ENCODE data around the gene POU3F1. TPM values are rescaled to one million over a fixed set of nuclear protein-coding genes. Genes with fewer than 3 reads are reported as not detected.

POU3F1 gene
- polyA plus RNA-seq, 2 of the 4 experiments (the other 2 are of a cell fraction), result not detected

- H3K27ac ChIP-seq, result peak overlapping the region in 1 of 2 experiments; percentile 52; a peak in 3 of 6 replicates
- WGBS (ENCODE audit: missing lambda C conversion rate), result 71% methylated on average over 10 of the region's 12 CpGs
- POLR2A ChIA-PET, result interaction anchor here (1.2 kb wide), 1 partner anchor 9 kb away, joined by 4 read pairs; no protein-coding TSS in a partner anchor
- 0 out of 3 replicates have a peak, but pooled peaks cover 3% of the 10 kb centered on the region for H3K4me1 ChIP-seq
- no peaks in the 10 kb centered on the region for H3K9me3 ChIP-seq
- H3K4me2 ChIP-seq, result no peak overlapping the region
- CTCF ChIA-PET, result interaction anchor here (0.6 to 2.5 kb wide), 4 partner anchors 8 to 805 kb away, joined by 3 to 8 read pairs (median 4); no protein-coding TSS in a partner anchor
- H3K4me3 ChIP-seq, result no peak overlapping the region
- DNase-seq (ENCODE audit: low read depth in 1 of 2, low spot score in 1 of 2) (no peak), FAIRE-seq (no peak), ATAC-seq (peak in 1 of 2 experiments; percentile 33; a peak in 3 of 6 replicates)
- no peak for TF ChIP-seq BCL3 (IDR thresholded peaks at IDR 0.05)
- no peak for TF ChIP-seq EHF (CRISPR knock-in tag; IDR thresholded peaks at IDR 0.05)
- TF ChIP-seq MAFK (IDR thresholded peaks at IDR 0.05; ENCODE audit: partially characterized antibody), result peak; percentile 84
- no peak for TF ChIP-seq FOXS1 (CRISPR knock-in tag; IDR thresholded peaks at IDR 0.05)
- no peak for TF ChIP-seq KDM5A (IDR thresholded peaks at IDR 0.05)
These were observed 16.7 kb downstream of the POU3F1 start for GRCh38 chr1:38029685-38030511.

DNA sequence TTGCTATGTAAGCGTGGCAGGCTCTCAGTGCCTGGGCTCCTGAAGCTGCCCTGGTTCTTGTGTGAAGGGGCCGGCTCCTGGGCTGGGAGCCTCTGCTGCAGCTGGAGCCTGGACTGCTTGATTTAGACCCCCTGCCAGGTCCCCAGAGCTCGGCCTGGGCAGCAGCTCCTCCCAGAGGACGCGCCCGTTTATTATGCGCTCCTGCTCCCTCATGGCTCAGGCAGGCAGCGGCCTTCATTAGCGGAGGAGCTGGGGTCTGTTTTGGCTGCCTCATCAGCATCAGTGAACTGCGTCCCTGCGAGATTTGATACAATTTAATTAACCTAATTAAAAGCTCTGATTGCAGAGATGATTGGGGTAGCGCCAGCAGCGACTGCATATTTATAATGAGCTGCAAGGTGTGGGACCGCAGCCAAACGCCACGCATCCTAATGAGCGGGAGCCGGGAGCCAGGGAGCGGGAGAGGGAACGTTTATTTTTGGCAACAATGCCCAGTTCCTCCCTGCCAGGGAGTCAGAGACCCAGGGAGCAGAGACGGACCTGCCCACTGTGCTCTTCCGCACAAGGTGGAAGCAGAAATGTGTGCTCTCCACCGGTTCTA is 17.4 kb downstream of the POU3F1 start:
- TF ChIP-seq CBX8 (IDR thresholded peaks at IDR 0.05), result no peak
- TF ChIP-seq ZFP36 (IDR thresholded peaks at IDR 0.05; ENCODE audit: borderline replicate concordance, partially characterized antibody), result no peak
- no peak for TF ChIP-seq ELK1 (IDR thresholded peaks at IDR 0.05; ENCODE audit: low read depth, low read length)
- no peak for TF ChIP-seq NFE2L2 (conservative IDR thresholded peaks at IDR 0.05; ENCODE audit: low read length)
- TF ChIP-seq ZNF302 (CRISPR knock-in tag; IDR thresholded peaks at IDR 0.05), result no peak
- TF ChIP-seq RFX5 (IDR thresholded peaks at IDR 0.05), result no peak
- Histone ChIP-seq H3K9me3 (no peaks in the 10 kb centered on the region), H3K4me3 (no peak overlapping the region), H3K27ac (peak overlapping the region in 1 of 2 experiments; percentile 52; a peak in 3 of 6 replicates), H3K4me2 (no peak overlapping the region), H3K4me1 (0 out of 3 replicates have a peak, but pooled peaks cover 3% of the 10 kb centered on the region)
- ATAC-seq (no peak; a peak in 1 of 6 replicates), FAIRE-seq (no peak), DNase-seq (ENCODE audit: low read depth in 1 of 2, low spot score in 1 of 2) (no peak)
- ChIA-PET CTCF (interaction anchor here (0.6 to 3.8 kb wide), 5 partner anchors 8 to 806 kb away, joined by 3 to 31 read pairs (median 6); no protein-coding TSS in a partner anchor), POLR2A (no interaction called here)
- 89% methylated on average over 18 of the region's 23 CpGs for WGBS (ENCODE audit: missing lambda C conversion rate)

DNA sequence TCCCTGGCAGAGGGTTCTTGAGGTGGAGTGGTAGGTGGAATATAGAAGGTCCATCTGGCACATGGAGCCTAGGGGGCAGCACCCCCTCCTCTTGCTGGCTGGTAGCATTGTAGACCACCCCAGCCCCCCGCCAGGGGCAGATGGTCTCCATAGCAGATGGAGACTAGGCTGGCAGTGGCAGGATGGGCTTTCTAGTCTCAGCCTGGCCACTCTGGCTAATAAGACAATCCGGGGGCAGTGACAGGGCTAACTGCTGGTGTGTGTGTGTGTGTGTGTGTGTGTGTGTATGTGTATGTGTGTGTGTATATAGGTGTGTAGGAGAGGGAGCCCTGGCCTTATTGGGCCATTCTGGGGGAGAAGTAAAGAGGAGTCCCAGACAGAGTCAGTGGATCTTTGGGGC is 17.9 kb downstream of the POU3F1 start:
- Histone ChIP-seq H3K27ac (no peak overlapping the region), H3K4me2 (no peak overlapping the region), H3K4me1 (0 out of 3 replicates have a peak, but pooled peaks cover 3% of the 10 kb centered on the region), H3K9me3 (no peaks in the 10 kb centered on the region), H3K4me3 (no peak overlapping the region)
- TF ChIP-seq ZC3H11A (IDR thresholded peaks at IDR 0.05) (no peak), ZFP36 (IDR thresholded peaks at IDR 0.05; ENCODE audit: borderline replicate concordance, partially characterized antibody) (no peak), RNF2 (IDR thresholded peaks at IDR 0.05; ENCODE audit: borderline replicate concordance, low read depth) (no peak), CHD4 (IDR thresholded peaks at IDR 0.05; ENCODE audit: borderline replicate concordance) (no peak), JUNB (IDR thresholded peaks at IDR 0.05) (no peak), CBX8 (IDR thresholded peaks at IDR 0.05) (no peak), NR3C1 (IDR thresholded peaks at IDR 0.05) (no peak), ELK1 (IDR thresholded peaks at IDR 0.05; ENCODE audit: low read depth, low read length) (no peak), KDM5A (IDR thresholded peaks at IDR 0.05) (no peak), RFX5 (IDR thresholded peaks at IDR 0.05) (no peak), GATA3 (IDR thresholded peaks at IDR 0.05; ENCODE audit: borderline replicate concordance) (no peak), FOSB (CRISPR knock-in tag; IDR thresholded peaks at IDR 0.05) (no peak), SREBF2 (IDR thresholded peaks at IDR 0.05) (no peak), TP53 (CRISPR knock-in tag; IDR thresholded peaks at IDR 0.05) (no peak), EP300 (IDR thresholded peaks at IDR 0.05) (no peak)
- TF ChIP-seq, protein P1, sequence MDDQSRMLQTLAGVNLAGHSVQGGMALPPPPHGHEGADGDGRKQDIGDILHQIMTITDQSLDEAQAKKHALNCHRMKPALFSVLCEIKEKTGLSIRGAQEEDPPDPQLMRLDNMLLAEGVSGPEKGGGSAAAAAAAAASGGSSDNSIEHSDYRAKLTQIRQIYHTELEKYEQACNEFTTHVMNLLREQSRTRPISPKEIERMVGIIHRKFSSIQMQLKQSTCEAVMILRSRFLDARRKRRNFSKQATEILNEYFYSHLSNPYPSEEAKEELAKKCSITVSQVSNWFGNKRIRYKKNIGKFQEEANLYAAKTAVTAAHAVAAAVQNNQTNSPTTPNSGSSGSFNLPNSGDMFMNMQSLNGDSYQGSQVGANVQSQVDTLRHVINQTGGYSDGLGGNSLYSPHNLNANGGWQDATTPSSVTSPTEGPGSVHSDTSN (IDR thresholded peaks at IDR 0.05), result no peak
- TF ChIP-seq, protein P2, sequence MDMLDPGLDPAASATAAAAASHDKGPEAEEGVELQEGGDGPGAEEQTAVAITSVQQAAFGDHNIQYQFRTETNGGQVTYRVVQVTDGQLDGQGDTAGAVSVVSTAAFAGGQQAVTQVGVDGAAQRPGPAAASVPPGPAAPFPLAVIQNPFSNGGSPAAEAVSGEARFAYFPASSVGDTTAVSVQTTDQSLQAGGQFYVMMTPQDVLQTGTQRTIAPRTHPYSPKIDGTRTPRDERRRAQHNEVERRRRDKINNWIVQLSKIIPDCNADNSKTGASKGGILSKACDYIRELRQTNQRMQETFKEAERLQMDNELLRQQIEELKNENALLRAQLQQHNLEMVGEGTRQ (IDR thresholded peaks at IDR 0.05), result no peak
- ATAC-seq (peak in 1 of 2 experiments; percentile 14; a peak in 1 of 6 replicates), FAIRE-seq (no peak), DNase-seq (ENCODE audit: low read depth in 1 of 2, low spot score in 1 of 2) (no peak)
- 100% methylated on average over 1 of the region's 2 CpGs for WGBS (ENCODE audit: missing lambda C conversion rate)
- ChIA-PET POLR2A (no interaction called here), CTCF (interaction anchor here (1.1 to 3.8 kb wide), 5 partner anchors 8 to 807 kb away, joined by 4 to 31 read pairs (median 6); no protein-coding TSS in a partner anchor)

Data from A549 (cell line).